HEK293T (cell line): ENCODE measurements around the gene DSCAM.

Experiments used
- ARNT ChIP-seq: fragments of 450-650 bp; IDR thresholded peaks from 2 replicates; pipeline ENCODE4 v1.6.1; 2017; ENCODE audit warnings: mild to moderate bottlenecking
- BHLHE40 ChIP-seq: fragments of 450-650 bp; IDR thresholded peaks from 2 replicates; pipeline ENCODE4 v1.6.1; 2016; ENCODE audit warnings: mild to moderate bottlenecking, moderate library complexity, borderline replicate concordance
- ELF4 ChIP-seq: fragments of 450-650 bp; IDR thresholded peaks from 2 replicates; pipeline ENCODE4 v1.6.1; 2017; ENCODE audit warnings: antibody characterized with exemption
- FOXA1 ChIP-seq: fragments of 450-650 bp; IDR thresholded peaks from 2 replicates; pipeline ENCODE4 v1.6.1; 2016; ENCODE audit warnings: mild to moderate bottlenecking
- FOXK2 ChIP-seq: fragments of 450-650 bp; IDR thresholded peaks from 2 replicates; pipeline ENCODE4 v1.6.1; 2016; ENCODE audit warnings: mild to moderate bottlenecking
- FOXM1 ChIP-seq: fragments of 450-650 bp; IDR thresholded peaks from 2 replicates; pipeline ENCODE4 v1.6.1; 2017; ENCODE audit warnings: mild to moderate bottlenecking, borderline replicate concordance
- L3MBTL2 ChIP-seq: fragments of 450-650 bp; conservative IDR thresholded peaks from 2 replicates; pipeline ENCODE4 v1.6.1; 2016; ENCODE audit warnings: mild to moderate bottlenecking
- LEF1 ChIP-seq: fragments of 450-650 bp; IDR thresholded peaks from 2 replicates; pipeline ENCODE4 v1.6.1; 2017; ENCODE audit warnings: mild to moderate bottlenecking, borderline replicate concordance
- NFRKB ChIP-seq: fragments of 450-650 bp; IDR thresholded peaks from 2 replicates; pipeline ENCODE4 v1.6.1; 2016; ENCODE audit warnings: mild to moderate bottlenecking, moderate library complexity
- PKNOX1 ChIP-seq: fragments of 450-650 bp; IDR thresholded peaks from 2 replicates; pipeline ENCODE4 v1.6.1; 2016
- SP1 ChIP-seq: fragments of 450-650 bp; IDR thresholded peaks from 2 replicates; pipeline ENCODE4 v1.6.1; 2017
- SUZ12 ChIP-seq: fragments of 450-650 bp; IDR thresholded peaks from 2 replicates; pipeline ENCODE4 v1.6.1; 2016; ENCODE audit warnings: mild to moderate bottlenecking
- TARDBP ChIP-seq: fragments of 450-650 bp; IDR thresholded peaks from 2 replicates; pipeline ENCODE4 v1.6.1; 2016

DNA sequence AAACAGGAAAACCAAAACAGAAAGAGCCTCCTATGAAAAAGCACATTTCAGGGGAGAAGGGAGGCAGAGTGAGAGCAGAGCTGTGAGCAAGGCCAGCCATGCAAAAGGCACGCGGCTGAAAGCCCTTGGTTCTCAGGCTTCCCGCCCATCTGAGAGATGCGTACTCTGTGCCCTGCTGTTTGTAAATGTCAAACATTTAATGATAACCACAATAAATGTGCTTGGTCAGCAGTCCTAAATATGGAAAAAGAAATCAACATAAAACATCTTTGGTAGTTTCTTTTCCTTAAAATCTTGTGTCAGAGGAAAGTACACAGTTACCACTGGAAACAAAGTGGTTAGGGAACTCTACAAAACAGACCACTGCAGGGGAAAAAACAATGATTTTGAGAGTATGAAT, 283.1 kb downstream of the DSCAM start:
- TF ChIP-seq SP1 (no peak), L3MBTL2 (no peak), ELF4 (no peak), NFRKB (no peak), SUZ12 (no peak), BHLHE40 (no peak), FOXA1 (no peak), FOXM1 (no peak), LEF1 (no peak), FOXK2 (no peak), TARDBP (no peak), ARNT (no peak), PKNOX1 (no peak)
